Measurements from ENCODE around the gene RAPGEF6.

The RAPGEF6 gene

DNA sequence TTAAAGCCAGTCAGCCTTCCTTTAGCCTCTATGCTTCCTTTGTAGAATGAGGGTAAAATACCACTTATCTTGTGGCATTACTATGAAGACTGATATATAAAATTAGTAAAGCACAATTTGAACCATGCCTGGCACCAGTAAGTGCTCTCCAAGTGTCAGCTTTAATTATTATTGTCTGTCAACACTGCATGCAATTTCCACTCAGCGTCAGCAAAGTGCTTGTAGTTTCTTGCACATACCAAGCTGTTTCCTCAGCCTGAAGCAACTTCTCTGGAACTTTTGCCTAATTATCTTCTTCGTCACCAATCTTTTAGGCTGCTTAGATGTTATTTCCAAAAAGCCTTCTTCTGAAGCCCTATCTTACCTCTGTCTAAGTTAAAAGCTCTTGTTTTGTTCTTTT, 193.8 kb downstream of the RAPGEF6 start:
- Mint-ChIP-seq H3K4me1 (ENCODE audit: low read depth) (peaks cover 25% of the 10 kb centered on the region), H3K9me3 (ENCODE audit: low read depth) (no peaks in the 10 kb centered on the region), H3K27ac (peak overlapping the region; percentile 87), H3K4me3 (no peak overlapping the region), H3K36me3 (peaks cover 14% of the 10 kb centered on the region), H3K27me3 (no peaks in the 10 kb centered on the region)

DNA sequence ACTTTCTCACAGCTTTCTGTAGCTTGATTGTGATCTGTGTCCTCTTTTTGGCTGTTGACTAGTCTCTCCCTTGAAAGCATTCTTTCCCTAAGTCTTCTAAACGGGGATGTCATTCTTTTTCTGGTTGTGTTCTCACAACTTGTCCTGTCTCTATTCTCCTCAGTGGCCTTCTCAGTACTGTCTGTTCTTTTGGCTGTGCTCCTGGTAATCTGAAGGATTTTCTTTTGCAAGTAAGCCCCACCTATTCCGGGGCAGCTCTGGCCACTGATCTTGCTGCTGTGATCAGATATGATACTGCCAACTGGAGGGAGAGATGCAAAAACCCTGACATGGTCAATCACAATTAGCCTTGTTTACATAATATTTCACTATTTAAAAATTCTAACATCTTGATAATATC, 198.9 kb downstream of the RAPGEF6 start:
- Mint-ChIP-seq H3K4me1 (ENCODE audit: low read depth) (peaks cover 5% of the 10 kb centered on the region), H3K27ac (peak overlapping the region; percentile 79), H3K27me3 (no peaks in the 10 kb centered on the region), H3K36me3 (peaks cover 11% of the 10 kb centered on the region), H3K4me3 (no peak overlapping the region), H3K9me3 (ENCODE audit: low read depth) (no peaks in the 10 kb centered on the region)

GRCh38 chr5:131433109-131433508, 201.9 kb downstream of the RAPGEF6 start:
- Mint-ChIP-seq H3K36me3 (peaks cover 9% of the 10 kb centered on the region), H3K27ac (peak overlapping the region; percentile 56), H3K27me3 (no peaks in the 10 kb centered on the region), H3K4me3 (no peak overlapping the region), H3K4me1 (ENCODE audit: low read depth) (peaks cover 5% of the 10 kb centered on the region), H3K9me3 (ENCODE audit: low read depth) (no peaks in the 10 kb centered on the region)

DNA sequence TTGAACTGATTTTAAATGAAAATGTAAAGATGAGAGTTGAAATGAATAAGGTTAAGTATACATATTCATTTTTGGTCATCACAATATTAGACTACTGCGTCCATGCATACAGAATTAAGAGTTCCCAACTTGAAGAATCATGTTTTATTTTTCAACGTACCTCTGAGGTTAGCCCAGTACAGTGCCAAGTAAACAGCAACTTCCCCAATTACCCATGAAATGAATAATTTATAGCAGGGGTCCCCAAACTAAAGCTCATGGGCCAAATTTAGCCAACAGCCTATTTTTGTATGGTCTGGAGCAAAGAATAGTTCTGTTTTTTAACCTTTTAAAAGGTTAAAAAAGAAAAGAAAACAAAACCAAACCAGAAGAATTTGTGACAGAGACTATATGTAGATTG, 203.2 kb downstream of the RAPGEF6 start:
- Mint-ChIP-seq H3K9me3 (ENCODE audit: low read depth) (no peaks in the 10 kb centered on the region), H3K27ac (no peak overlapping the region), H3K4me3 (no peak overlapping the region), H3K4me1 (ENCODE audit: low read depth) (peaks cover 5% of the 10 kb centered on the region), H3K36me3 (peaks cover 9% of the 10 kb centered on the region), H3K27me3 (no peaks in the 10 kb centered on the region)

- peaks cover 11% of the 10 kb centered on the region for H3K4me1 Mint-ChIP-seq (ENCODE audit: low read depth)
- peak overlapping the region; percentile 34 for H3K27ac Mint-ChIP-seq
- H3K27me3 Mint-ChIP-seq: no peaks in the 10 kb centered on the region
- H3K9me3 Mint-ChIP-seq (ENCODE audit: low read depth): no peaks in the 10 kb centered on the region
- H3K36me3 Mint-ChIP-seq: peaks cover 12% of the 10 kb centered on the region
- no peak overlapping the region for H3K4me3 Mint-ChIP-seq
Measured at GRCh38 chr5:131430794-131431193, 204.2 kb downstream of the RAPGEF6 start.

GRCh38 chr5:131426011-131426410, 209.0 kb downstream of the RAPGEF6 start:
- no peaks in the 10 kb centered on the region for H3K9me3 Mint-ChIP-seq (ENCODE audit: low read depth)
- no peaks in the 10 kb centered on the region for H3K27me3 Mint-ChIP-seq
- H3K4me1 Mint-ChIP-seq (ENCODE audit: low read depth): peaks cover 16% of the 10 kb centered on the region
- H3K36me3 Mint-ChIP-seq: peaks cover 2% of the 10 kb centered on the region
- H3K27ac Mint-ChIP-seq: peak overlapping the region; percentile 90
- H3K4me3 Mint-ChIP-seq: no peak overlapping the region

- H3K27ac Mint-ChIP-seq: peak overlapping the region; percentile 47
- H3K27me3 Mint-ChIP-seq: no peaks in the 10 kb centered on the region
- H3K9me3 Mint-ChIP-seq (ENCODE audit: low read depth): no peaks in the 10 kb centered on the region
- peaks cover 13% of the 10 kb centered on the region for H3K4me1 Mint-ChIP-seq (ENCODE audit: low read depth)
- peaks cover 2% of the 10 kb centered on the region for H3K36me3 Mint-ChIP-seq
- no peak overlapping the region for H3K4me3 Mint-ChIP-seq
Measured at GRCh38 chr5:131423056-131423455, 212.0 kb downstream of the RAPGEF6 start.

DNA sequence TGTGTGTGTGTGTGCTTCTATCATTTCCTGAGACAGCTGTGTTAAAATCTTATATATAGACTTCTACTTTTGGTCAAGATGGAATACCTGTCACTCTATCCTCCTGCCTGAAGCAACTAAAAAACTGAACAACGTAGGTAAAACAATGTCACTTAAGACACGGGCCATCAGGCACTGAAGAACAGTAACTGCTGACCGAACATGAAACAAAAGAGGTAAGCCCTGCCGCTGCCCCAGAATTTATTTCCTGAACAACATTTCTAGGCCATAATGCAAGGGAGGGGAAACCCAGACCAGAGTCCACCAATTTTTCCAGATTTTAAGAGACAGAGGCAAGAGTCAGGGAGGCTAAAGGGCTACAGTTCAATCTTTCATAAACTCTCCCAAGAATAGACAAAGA, 215.2 kb downstream of the RAPGEF6 start:
- no peaks in the 10 kb centered on the region for H3K27me3 Mint-ChIP-seq
- H3K4me3 Mint-ChIP-seq: no peak overlapping the region
- peaks cover 20% of the 10 kb centered on the region for H3K4me1 Mint-ChIP-seq (ENCODE audit: low read depth)
- peak overlapping the region; percentile 50 for H3K27ac Mint-ChIP-seq
- no peaks in the 10 kb centered on the region for H3K36me3 Mint-ChIP-seq
- H3K9me3 Mint-ChIP-seq (ENCODE audit: low read depth): no peaks in the 10 kb centered on the region

DNA sequence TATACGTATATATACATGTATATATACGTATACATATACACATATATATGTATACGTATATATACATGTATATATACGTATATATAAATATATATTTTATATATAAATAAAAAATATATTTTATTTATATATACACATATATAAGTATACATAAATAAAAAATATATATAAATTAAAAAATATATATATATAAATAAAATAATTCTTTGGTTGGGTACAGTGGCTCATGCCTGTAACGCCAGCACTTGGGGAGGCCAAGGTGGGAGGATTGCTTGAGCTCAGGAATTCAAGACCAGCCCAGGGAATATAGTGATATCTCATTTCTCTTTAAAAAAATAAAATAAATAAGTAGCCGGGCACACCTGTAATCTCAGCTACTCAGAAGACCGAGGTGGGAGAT, 216.2 kb downstream of the RAPGEF6 start:
- peaks cover 29% of the 10 kb centered on the region for H3K4me1 Mint-ChIP-seq (ENCODE audit: low read depth)
- H3K27me3 Mint-ChIP-seq: no peaks in the 10 kb centered on the region
- H3K27ac Mint-ChIP-seq: no peak overlapping the region
- H3K9me3 Mint-ChIP-seq (ENCODE audit: low read depth): no peaks in the 10 kb centered on the region
- H3K36me3 Mint-ChIP-seq: peaks cover 3% of the 10 kb centered on the region
- H3K4me3 Mint-ChIP-seq: no peak overlapping the region

- no peaks in the 10 kb centered on the region for H3K27me3 Mint-ChIP-seq
- no peaks in the 10 kb centered on the region for H3K9me3 Mint-ChIP-seq (ENCODE audit: low read depth)
- H3K4me1 Mint-ChIP-seq (ENCODE audit: low read depth): peaks cover 36% of the 10 kb centered on the region
- H3K36me3 Mint-ChIP-seq: peaks cover 4% of the 10 kb centered on the region
- H3K4me3 Mint-ChIP-seq: peak overlapping the region; percentile 27
- peak overlapping the region; percentile 87 for H3K27ac Mint-ChIP-seq
Measured at GRCh38 chr5:131417240-131417869, 217.7 kb downstream of the RAPGEF6 start.

DNA sequence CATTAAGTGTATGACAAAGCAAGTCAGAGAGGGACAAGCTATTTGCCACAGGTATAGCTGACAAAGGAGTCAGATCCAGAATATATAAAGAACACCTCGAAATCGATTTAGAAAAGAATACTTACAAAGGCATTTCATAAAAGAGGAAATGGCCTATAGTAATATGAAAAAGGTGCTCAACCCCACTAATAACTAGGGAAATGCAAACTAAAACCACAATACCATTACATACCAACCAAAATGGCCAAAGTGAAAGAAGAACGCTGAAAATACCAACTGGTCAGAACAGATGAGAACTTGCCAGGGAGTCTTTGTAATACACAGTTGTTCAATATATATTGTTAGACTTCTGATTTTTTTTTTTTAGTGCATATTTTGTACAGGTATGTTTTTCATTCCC, 218.3 kb downstream of the RAPGEF6 start:
- peak overlapping the region; percentile 87 for H3K27ac Mint-ChIP-seq
- peaks cover 4% of the 10 kb centered on the region for H3K36me3 Mint-ChIP-seq
- no peaks in the 10 kb centered on the region for H3K9me3 Mint-ChIP-seq (ENCODE audit: low read depth)
- H3K4me1 Mint-ChIP-seq (ENCODE audit: low read depth): peaks cover 36% of the 10 kb centered on the region
- no peak overlapping the region for H3K4me3 Mint-ChIP-seq
- H3K27me3 Mint-ChIP-seq: no peaks in the 10 kb centered on the region

DNA sequence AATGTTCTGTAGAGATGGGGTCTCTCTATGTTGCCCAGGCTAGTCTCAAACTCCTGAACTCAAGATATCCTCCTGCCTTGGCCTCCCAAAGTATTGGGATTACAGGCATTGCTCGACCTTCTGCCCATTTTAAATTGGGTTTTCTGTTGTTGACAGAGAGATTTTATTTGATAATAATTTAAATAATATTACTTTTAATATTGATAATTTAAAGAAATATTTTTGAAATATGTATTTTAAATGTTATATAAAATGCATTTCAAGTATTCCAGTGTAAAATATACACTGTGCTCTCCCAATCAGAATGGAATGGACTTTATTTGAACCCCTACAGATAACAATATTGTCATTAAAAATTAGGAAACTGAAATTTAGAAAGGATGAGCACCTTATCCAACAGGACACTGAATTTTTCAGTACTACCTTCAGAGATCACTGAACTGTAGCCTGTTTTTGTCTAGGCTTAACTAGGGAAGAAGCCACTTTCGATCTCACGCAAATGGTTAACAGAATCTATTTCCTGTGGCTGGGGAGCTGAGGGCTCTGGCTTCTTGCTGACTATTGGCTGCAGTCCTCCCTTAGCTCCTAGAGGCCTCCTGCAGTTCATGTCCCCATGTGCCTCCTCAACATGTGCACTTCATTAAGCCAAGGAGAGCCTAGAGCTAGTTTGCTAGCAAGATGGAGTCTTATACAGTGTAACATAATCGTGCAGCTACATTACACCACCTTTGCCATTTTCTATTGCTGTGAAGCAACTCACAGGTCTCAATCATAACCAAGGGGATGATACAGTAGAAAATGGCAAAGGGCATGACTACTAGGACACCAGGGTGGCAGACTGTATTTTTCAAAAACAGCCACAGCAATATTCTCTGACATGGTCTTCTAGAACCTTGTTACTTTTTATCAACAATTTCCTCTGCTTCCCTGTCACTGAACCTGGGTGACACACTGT, 221.1 kb downstream of the RAPGEF6 start:
- Mint-ChIP-seq H3K27me3 (no peaks in the 10 kb centered on the region), H3K9me3 (ENCODE audit: low read depth) (no peaks in the 10 kb centered on the region), H3K4me3 (peak overlapping the region; percentile 60), H3K27ac (peak overlapping the region; percentile 97), H3K36me3 (peaks cover 16% of the 10 kb centered on the region), H3K4me1 (ENCODE audit: low read depth) (peaks cover 44% of the 10 kb centered on the region)

- peak overlapping the region; percentile 42 for H3K27ac Mint-ChIP-seq
Measured at GRCh38 chr5:131406975-131407638, 227.9 kb downstream of the RAPGEF6 start.

DNA sequence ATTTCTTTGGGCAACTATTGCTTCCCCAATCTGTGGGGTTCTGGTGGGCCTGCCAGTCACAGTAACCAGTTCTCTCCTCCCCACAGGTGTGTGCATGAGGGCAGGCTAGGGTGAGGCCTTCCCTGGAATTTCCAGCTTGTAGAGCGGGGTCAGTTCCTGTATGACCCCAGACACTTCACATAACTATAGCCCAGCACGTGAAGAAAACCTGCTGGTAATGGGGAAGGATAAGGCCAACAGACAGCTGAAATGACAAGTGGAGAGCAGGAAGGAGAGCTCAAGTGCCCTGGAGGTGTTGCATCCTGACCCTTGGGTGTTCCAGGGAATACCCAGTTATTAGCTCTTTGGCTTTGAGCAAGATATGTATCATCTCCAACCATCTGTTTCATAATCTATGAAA, 229.0 kb downstream of the RAPGEF6 start:
- Mint-ChIP-seq H3K36me3 (peaks cover 49% of the 10 kb centered on the region), H3K4me3 (no peak overlapping the region), H3K9me3 (ENCODE audit: low read depth) (peaks cover 5% of the 10 kb centered on the region), H3K27me3 (no peaks in the 10 kb centered on the region), H3K27ac (peak overlapping the region; percentile 82), H3K4me1 (ENCODE audit: low read depth) (peaks cover 18% of the 10 kb centered on the region)

More at GRCh38 chr5:131406975-131407638, 227.9 kb downstream of the RAPGEF6 start:
- no peaks in the 10 kb centered on the region for H3K27me3 Mint-ChIP-seq
- peaks cover 18% of the 10 kb centered on the region for H3K4me1 Mint-ChIP-seq (ENCODE audit: low read depth)
- no peak overlapping the region for H3K4me3 Mint-ChIP-seq
- peaks cover 48% of the 10 kb centered on the region for H3K36me3 Mint-ChIP-seq
- H3K9me3 Mint-ChIP-seq (ENCODE audit: low read depth): peaks cover 1% of the 10 kb centered on the region

- Mint-ChIP-seq H3K36me3 (peaks cover 49% of the 10 kb centered on the region), H3K4me1 (ENCODE audit: low read depth) (peaks cover 19% of the 10 kb centered on the region), H3K4me3 (no peak overlapping the region), H3K27me3 (no peaks in the 10 kb centered on the region), H3K27ac (peak overlapping the region; percentile 82), H3K9me3 (ENCODE audit: low read depth) (peaks cover 5% of the 10 kb centered on the region)
Measured at GRCh38 chr5:131405674-131406073, 229.4 kb downstream of the RAPGEF6 start.
